ENCODE results near the gene FIGLA. TPM values are rescaled to one million over a fixed set of nuclear protein-coding genes. Genes with fewer than 3 reads are reported as not detected.
A peak's percentile ranks its signal among the peaks of the same experiment; 100 is the strongest.

The FIGLA gene
- total RNA-seq, 1 experiment from 2014 or later, result not detected

- intact Hi-C loops (cut with micrococcal nuclease; ENCODE audit: unreplicated experiment), result no loop called here
- Histone ChIP-seq H3K27me3 (replicated peaks; ENCODE audit: insufficient read depth, low read depth, low read length, poor library complexity) (no peaks in the 10 kb centered on the region), H3K36me3 (ENCODE audit: insufficient read depth, low read length, poor library complexity, severe bottlenecking) (no peaks in the 10 kb centered on the region), H3K9me3 (ENCODE audit: low read depth, low read length, poor library complexity, severe bottlenecking) (no peaks in the 10 kb centered on the region), H3K27ac (ENCODE audit: low read depth, low read length, poor library complexity, severe bottlenecking) (no peak overlapping the region), H3K4me3 (ENCODE audit: low read depth, low read length, poor library complexity, severe bottlenecking) (no peak overlapping the region), H3K4me1 (ENCODE audit: insufficient read depth, low read length, poor library complexity, severe bottlenecking) (peaks cover 4% of the 10 kb centered on the region)
- ChIA-PET CTCF (no interaction called here), POLR2A (ENCODE audit: low non-redundant PET) (interaction anchor here (0.6 kb wide), 1 partner anchor 51 kb away, joined by 8 read pairs; no protein-coding TSS in a partner anchor)
- no TSS peak for BruUV-seq (replicated peaks)
- DNase-seq (ENCODE audit: low spot score), result peak; percentile 22
- TF ChIP-seq EZH2 (IDR thresholded peaks at IDR 0.05; ENCODE audit: borderline replicate concordance, low read depth, low read length, poor library complexity, severe bottlenecking) (no peak), CTCF (conservative IDR thresholded peaks at IDR 0.05; ENCODE audit: low read depth, low read length) (no peak)
Observed at GRCh38 chr2:70746094-70746974, 44.1 kb downstream of the FIGLA start.

- H3K4me1 ChIP-seq (ENCODE audit: insufficient read depth, low read length, poor library complexity, severe bottlenecking), result peaks cover 4% of the 10 kb centered on the region
- no peak overlapping the region for H3K27ac ChIP-seq (ENCODE audit: low read depth, low read length, poor library complexity, severe bottlenecking)
- no peak overlapping the region for H3K4me3 ChIP-seq (ENCODE audit: low read depth, low read length, poor library complexity, severe bottlenecking)
- TF ChIP-seq CTCF (conservative IDR thresholded peaks at IDR 0.05; ENCODE audit: low read depth, low read length) (no peak), EZH2 (IDR thresholded peaks at IDR 0.05; ENCODE audit: borderline replicate concordance, low read depth, low read length, poor library complexity, severe bottlenecking) (no peak)
- ChIA-PET POLR2A (ENCODE audit: low non-redundant PET) (no interaction called here), CTCF (no interaction called here)
- intact Hi-C loops (cut with micrococcal nuclease; ENCODE audit: unreplicated experiment), result no loop called here
- H3K9me3 ChIP-seq (ENCODE audit: low read depth, low read length, poor library complexity, severe bottlenecking), result no peaks in the 10 kb centered on the region
- no peaks in the 10 kb centered on the region for H3K36me3 ChIP-seq (ENCODE audit: insufficient read depth, low read length, poor library complexity, severe bottlenecking)
- no peaks in the 10 kb centered on the region for H3K27me3 ChIP-seq (replicated peaks; ENCODE audit: insufficient read depth, low read depth, low read length, poor library complexity)
- DNase-seq (ENCODE audit: low spot score), result no peak
- BruUV-seq (replicated peaks), result no TSS peak
Observed at GRCh38 chr2:70745276-70745825, 45.1 kb downstream of the FIGLA start.

- H3K27me3 ChIP-seq (replicated peaks; ENCODE audit: insufficient read depth, low read depth, low read length, poor library complexity), result no peaks in the 10 kb centered on the region
- POLR2A ChIA-PET (ENCODE audit: low non-redundant PET), result no interaction called here
- H3K9me3 ChIP-seq (ENCODE audit: low read depth, low read length, poor library complexity, severe bottlenecking), result no peaks in the 10 kb centered on the region
- H3K4me3 ChIP-seq (ENCODE audit: low read depth, low read length, poor library complexity, severe bottlenecking), result no peak overlapping the region
- DNase-seq (ENCODE audit: low spot score), result no peak
- CTCF ChIA-PET, result no interaction called here
- no TSS peak for BruUV-seq (replicated peaks)
- H3K36me3 ChIP-seq (ENCODE audit: insufficient read depth, low read length, poor library complexity, severe bottlenecking), result no peaks in the 10 kb centered on the region
- no peak for TF ChIP-seq EZH2 (IDR thresholded peaks at IDR 0.05; ENCODE audit: borderline replicate concordance, low read depth, low read length, poor library complexity, severe bottlenecking)
- H3K27ac ChIP-seq (ENCODE audit: low read depth, low read length, poor library complexity, severe bottlenecking), result no peak overlapping the region
- intact Hi-C loops (cut with micrococcal nuclease; ENCODE audit: unreplicated experiment), result no loop called here
- peaks cover 4% of the 10 kb centered on the region for H3K4me1 ChIP-seq (ENCODE audit: insufficient read depth, low read length, poor library complexity, severe bottlenecking)
Observed at GRCh38 chr2:70744397-70744796, 46.0 kb downstream of the FIGLA start.

Measured in A673 (cell line).